ENCODE data around the gene ZNF792. TPM values are rescaled to one million over a fixed set of nuclear protein-coding genes. Genes with fewer than 3 reads are reported as not detected.

The ZNF792 gene
- total and polyA plus RNA-seq, 2 of the 8 experiments (the other 6 are each of a cell fraction or from before 2014, with no cell fraction given): 2.5 to 7.2 TPM

- no peak for TF ChIP-seq CTCF (IDR thresholded peaks at IDR 0.05; ENCODE audit: control extremely low read depth in 1 of 3, insufficient read depth in 1 of 3, low read depth in 1 of 3, low read length in 3 of 3)
- TF ChIP-seq POLR2A (IDR thresholded peaks at IDR 0.05; ENCODE audit: control extremely low read depth in 1 of 2, low read depth in 2 of 2, low read length in 2 of 2): no peak; a peak in 1 of 3 replicates
- TF ChIP-seq SUZ12 (IDR thresholded peaks at IDR 0.05; ENCODE audit: low read length): no peak
- TF ChIP-seq HDAC6 (IDR thresholded peaks at IDR 0.05; ENCODE audit: low read depth, low read length): no peak
- peak; percentile 60 for TF ChIP-seq POLR2AphosphoS5 (IDR thresholded peaks at IDR 0.05; ENCODE audit: low read depth, low read length)
- no peak for TF ChIP-seq POU5F1 (IDR thresholded peaks at IDR 0.05; ENCODE audit: low read depth, low read length)
Observed at GRCh38 chr19:35000647-35001501, 36.8 kb upstream of the ZNF792 start (continued).

All from H1 (cell line).